Stimulated activated naive CD8-positive, alpha-beta T cell treated with anti-CD3 and anti-CD28 coated beads, Interleukin-15, Interleukin-2, amounts not matched to agents 100 U/mL and 50 U/mL, for 24 hours (primary cell): ENCODE measurements around the gene ATG13.
"Not testable (repeated sequence)": the region's sequence is repeated elsewhere in the genome, so short reads cannot be mapped to it uniquely, and the experiment has no call there.

Experiments used
- ATAC-seq: fragments of 150-1000 bp; cut with Tn5 transposase; one replicate; pipeline ENCODE4 v1.10.0; 2021
- DNase-seq: peaks from one replicate; pipeline ENCODE4 v3.0.0; 2021

Gene ATG13

DNA sequence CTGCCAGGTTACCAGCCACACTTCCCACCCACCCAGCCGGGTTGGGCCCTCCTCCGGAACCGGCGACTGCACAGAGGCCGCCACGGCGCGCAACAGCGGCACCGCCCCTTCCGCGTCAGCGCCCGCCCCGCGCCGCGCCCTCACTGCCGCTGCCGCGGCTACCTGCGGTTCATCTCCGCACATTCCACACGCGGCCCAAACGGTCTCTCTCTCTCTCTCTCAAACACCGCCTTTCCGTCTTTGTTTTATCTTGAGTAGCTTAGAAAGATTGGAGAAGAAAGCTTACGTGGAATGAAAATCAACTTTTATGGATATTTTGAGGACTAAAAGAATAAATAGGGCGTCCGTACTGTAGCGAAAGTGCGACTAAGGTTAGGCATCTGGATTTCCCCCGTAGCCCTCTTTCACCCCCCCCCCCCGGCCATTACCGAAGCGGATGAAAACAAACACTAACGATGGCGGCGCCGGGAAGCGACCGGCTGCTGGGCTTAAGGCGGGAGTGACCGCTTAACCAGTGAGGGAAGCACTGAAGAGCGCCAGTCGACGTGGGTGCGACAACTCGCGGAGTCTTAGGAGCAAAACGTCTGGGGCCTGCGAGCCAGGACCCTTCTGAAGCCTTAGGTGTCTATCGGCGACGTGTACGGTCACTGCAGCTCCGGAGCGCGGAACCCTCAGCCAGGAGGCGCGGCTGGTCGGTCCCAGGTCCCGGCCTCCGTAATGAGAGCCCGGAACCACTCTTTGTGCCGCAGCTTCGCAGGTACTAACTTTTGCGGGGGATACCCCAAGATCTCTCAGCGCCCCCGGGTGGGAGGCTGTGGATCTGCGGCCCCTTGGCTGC, at the start of gene ATG13, which contains the start of gene HARBI1:
Gene ATG13, plus strand, starts transcription at position 420 of the 838 bp plus-strand sequence. CDS start 26,739 bp downstream, outside the sequence.
Gene HARBI1, minus strand, starts transcription at position 94 of the 838 bp plus-strand sequence. CDS start 990 bp downstream, outside the sequence.
- ATAC-seq (peak; percentile 99), DNase-seq (peak; percentile 95)

DNA sequence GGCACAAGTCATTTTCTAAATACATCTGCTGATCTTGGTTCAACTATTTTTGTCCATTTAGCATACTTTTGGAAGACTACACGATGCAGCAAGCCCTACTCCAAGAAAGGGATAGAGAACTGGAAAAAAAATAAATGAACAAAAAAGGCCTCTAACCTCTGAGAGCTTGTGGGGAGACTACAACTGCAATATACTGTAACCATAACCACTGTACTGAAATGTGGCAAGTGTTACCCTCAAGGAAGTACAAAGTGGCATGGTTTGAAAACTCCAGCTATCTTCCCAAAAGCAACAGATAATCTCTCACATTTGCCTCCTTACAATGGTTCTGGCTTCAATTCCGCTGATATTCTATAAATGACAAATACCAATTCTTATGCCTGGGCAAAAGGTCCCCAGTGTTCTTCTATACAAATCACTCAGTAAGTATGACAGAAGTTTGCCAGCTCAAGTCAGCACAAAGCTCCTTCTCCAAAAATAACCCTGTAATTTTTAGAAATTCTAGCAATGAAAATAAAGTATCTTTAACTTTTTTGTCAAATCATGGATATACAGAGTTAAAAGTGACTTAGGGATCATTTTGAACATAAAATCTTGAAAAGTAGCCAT, 46.5 kb upstream of the ATG13 start:
- no peak for DNase-seq
- no peak for ATAC-seq

DNA sequence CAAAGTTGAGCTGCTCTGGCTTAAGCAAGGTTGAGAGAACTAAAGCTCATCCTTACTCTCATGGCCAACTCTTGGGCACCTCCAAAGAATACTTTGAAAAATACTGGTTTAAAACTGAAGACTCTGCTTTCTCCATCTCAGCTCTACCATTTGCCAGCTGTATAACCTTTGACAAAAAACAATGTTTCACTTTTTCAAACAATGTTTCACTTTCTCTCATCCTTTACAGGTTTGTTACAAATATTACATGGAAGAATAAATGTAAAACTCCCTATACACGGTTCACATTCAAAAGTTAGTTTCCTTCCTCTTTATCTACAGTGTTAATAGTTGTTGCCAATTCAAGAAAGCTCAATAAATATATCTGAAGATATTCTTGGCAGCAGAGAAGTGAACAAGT, 42.7 kb upstream of the ATG13 start:
- ATAC-seq (no peak), DNase-seq (no peak)

DNA sequence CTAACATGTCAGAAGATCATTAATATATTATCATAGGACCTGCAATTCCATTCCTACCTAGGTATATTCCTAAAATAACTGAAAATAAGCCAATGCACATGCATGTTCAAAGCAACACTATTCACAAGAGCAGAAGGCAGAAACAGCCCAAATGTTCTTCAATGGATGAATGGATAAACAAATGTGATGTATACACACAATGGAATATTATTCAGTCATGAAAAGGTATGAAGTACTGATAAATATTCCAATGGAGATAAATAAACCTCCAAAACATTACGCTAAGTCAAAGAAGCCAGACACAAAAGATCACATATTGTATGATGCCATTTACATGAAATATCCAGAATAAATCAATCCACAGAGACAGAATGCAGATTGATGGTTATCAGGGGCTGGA, 40.3 kb upstream of the ATG13 start:
- DNase-seq (no peak), ATAC-seq (no peak)

DNA sequence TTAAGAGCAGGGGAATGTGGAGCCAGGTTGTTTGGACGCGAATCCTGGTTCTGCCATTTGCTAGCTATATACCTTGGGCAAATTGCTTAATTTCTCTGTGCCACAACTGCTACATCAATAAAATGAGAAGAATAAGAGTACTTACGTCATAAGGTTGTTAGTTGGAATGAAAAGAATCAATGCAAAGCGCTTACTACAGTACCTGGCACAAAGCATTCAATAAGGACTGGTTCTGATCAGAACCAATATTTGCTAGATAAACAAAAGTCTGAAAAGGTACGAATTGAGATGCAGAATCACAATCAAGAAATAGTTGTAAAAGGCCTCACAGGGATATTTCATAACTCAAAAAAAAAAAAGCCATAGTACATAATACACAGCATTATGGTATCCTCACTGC, 34.8 kb upstream of the ATG13 start:
- ATAC-seq (no peak), DNase-seq (no peak)

DNA sequence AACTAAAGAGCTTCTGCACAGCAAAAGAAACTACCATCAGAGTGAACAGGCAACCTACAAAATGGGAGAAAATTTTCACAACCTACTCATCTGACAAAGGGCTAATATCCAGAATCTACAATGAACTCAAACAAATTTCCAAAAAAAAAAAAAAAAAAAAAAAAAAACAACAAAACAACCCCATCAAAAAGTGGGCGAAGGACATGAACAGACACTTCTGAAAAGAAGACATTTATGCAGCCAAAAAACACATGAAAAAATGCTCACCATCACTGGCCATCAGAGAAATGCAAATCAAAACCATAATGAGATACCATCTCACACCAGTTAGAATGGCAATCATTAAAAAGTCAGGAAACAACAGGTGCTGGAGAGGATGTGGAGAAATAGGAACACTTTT, 33.8 kb upstream of the ATG13 start:
- not testable (repeated sequence) for DNase-seq, ATAC-seq

DNA sequence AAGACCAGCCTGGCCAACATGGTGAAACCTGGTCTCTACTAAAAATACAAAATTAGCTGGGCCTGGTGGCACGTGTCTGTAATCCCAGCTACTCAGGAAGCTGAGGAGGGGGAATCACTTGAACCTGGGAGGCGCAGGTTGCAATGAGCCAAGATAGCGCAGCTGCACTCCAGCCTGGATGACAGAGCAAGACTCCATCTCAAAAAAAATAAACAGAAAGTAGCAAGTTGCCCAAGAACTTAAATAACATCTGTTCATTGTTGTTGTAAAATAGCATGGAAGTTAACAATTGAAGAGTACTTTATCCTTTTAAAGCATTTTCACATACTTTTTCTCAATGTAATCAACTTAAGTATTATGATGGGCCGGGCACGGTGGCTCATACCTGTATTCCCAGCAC, 29.2 kb upstream of the ATG13 start:
- ATAC-seq = no peak
- DNase-seq = no peak

DNA sequence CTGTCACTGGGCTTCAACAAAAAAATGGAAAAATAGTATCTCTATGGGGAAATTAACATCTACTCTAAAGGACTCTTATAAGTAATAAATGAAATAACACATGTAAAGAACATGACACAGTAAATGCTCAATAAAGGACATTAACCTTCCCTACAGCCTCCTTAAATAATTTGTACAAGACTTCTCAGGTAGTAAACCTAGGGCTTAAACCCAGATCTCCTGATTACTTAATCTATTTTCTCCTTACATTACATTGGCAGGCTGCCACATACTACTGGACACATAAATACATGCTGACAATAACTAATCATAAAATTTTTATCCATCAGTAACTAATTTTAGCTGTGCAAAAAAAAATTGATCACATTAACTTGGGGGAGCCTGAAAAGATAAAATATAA, 28.4 kb upstream of the ATG13 start:
- ATAC-seq (no peak), DNase-seq (no peak)

DNA sequence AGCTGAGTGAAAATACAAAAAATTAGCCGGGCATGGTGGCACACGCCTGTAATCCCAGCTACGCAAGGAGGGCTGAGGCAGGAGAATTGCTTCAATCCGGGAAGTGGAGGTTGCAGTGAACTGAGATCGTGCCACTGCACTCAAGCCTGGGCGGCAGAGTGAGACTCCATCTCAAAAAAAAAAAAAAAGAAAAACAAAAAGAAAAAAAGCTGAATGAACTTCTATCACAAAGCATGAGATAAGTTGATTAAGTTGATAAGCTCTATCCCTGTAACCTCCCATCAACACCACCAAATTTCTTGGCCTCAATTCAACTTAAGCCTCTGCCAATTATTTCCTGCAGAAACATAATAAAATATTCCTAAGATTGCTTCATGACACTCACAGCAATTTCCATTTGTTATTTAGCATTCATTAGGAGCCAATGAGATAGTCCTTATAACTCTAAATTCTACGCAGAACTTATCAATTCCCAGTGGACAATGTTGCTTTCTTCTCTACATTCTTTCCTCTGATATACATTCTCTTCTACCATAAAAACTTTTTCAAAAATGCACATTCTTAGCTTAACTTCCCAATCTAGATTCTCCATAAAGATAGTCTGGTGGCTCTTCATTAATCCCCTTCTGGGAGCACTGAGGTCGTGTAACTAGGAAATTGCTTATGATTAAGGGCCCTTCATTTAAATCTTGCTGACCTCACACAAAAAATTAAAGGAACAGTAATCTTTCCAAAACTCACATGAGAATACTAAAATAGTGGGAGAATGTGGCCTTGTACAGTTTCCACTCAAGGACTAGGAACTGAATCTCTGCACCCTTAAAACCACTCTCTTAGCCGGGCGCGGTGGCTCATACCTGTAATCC, 26.4 kb upstream of the ATG13 start:
- DNase-seq (no peak), ATAC-seq (no peak)

DNA sequence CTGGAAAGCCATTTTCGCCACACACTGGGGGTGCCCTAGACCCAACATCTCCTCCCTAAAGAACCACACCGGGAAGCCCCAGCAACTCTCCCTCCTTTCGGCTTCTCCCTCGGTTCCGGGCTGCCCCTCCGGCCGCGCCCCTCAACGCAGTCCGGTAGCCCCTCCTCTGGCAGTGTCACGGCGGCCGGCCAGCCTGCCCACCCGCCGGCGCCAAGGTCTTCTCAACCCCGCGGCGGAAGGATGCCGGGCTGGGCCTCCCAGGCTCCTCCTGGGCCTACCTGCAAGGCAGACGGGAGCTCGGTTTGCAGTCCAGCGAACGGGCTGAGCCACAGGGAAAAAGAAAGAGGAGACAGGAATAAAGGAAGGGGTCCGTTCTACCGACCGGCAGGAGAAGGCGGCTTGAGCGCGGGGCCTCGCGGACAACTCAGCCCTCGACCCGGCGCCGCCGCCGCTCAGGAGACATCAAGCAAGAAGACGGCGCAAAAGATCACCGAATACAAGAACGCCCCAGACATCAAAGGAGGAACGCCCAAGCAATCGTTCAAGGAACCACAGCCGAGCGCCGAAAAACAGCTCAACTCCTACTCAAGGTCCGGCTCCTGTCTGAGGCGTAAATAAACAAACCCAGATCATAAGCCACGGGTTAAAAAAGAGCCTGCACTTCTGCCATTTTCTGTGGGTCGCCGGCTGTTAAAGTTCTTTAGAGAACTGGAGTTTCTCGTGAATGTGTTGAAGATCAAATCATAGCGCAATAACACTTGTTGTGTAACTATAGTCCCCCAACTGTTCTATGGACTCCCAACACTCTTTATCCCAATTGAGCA, 23.6 kb upstream of the ATG13 start, which contains the start of gene AMBRA1:
Gene AMBRA1, minus strand, starts transcription at position 474 of the 824 bp plus-strand sequence. CDS start 45,643 bp downstream, outside the sequence.
- ATAC-seq = peak; percentile 96
- DNase-seq = peak; percentile 82

DNA sequence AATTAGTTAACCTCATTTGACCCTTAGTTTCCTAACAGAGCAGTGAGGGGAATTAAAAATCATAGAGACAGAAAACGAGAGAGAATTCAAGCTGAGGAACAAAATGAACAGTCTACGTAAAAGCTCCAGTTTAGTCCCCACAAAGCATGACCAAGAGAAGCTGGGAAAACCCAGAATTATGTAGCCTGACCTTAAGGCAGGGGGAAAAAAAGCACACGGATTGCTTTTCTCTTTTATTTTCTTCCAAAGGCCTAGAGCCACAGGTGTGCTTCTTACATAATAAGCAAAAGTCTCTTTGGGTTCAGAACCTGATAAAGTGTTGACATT, 23.0 kb upstream of the ATG13 start:
- no peak for DNase-seq
- ATAC-seq = no peak

DNA sequence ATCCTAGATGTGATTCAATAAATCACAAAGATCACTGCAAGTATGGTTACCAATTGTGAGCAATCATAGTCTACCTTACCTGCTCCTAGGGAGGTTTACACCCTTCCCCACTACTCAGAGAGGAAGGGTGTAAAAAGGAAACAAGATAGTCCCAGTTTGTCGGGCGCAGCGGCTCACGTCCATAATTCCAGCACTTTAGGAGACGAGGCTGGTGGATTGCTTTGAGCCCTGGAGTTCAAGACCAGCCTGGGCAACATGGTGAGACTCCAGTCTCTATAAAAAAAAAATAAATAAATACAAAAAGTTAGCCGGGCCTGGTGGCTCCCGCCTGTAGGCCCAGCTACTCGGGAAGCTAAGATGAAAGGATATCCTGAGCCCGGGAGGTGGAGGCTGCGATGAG, 22.6 kb upstream of the ATG13 start:
- DNase-seq (no peak), ATAC-seq (no peak)

DNA sequence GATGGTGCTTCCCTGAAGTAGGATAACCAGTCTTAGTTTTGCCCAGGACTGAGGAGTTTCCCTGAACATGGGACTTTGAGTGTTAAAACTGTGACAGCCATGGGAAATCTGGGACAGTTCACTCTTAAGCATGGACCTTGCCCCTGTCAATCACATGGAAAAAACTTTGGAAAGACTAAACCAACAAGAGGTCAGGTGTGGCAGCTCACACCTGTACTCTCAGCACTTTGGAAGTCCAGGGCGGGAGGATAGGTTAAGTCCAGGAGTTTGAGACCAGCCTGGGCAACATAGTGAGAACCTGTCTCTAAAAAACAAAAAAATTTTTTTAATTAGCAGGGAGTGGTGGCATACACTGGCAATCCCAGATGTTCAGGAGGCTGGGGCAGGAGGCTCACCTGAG, 20.2 kb upstream of the ATG13 start:
- DNase-seq = no peak
- ATAC-seq = no peak

DNA sequence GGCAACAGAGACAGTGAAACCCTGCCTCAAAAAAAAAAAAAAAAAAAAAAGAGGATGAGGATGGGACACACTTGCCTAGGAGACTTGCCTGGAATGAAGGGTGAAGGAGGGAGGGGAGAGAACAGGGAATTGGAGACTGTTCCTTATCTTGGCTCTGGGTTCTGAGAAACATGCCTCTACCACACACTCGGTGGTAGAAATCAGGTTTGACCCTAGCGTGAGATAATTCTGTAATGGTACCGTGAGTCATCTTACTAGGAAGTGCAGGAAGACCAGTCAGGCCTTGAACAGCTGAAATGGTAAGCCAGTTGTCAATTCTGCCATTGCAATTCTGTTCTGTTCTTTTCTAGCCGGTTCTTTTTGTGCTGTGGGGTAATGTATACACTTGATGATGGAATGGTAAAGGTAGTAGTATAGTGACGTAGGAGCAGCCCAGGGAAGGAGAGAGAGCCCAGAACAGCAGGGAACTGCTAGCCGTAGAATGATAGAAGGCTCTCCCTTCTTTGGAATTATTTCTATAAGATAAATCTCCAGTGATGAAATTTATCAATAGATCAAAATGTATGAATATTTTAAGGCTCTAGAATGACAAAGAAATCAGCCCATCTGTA, 19.6 kb upstream of the ATG13 start:
- DNase-seq (no peak), ATAC-seq (no peak)

DNA sequence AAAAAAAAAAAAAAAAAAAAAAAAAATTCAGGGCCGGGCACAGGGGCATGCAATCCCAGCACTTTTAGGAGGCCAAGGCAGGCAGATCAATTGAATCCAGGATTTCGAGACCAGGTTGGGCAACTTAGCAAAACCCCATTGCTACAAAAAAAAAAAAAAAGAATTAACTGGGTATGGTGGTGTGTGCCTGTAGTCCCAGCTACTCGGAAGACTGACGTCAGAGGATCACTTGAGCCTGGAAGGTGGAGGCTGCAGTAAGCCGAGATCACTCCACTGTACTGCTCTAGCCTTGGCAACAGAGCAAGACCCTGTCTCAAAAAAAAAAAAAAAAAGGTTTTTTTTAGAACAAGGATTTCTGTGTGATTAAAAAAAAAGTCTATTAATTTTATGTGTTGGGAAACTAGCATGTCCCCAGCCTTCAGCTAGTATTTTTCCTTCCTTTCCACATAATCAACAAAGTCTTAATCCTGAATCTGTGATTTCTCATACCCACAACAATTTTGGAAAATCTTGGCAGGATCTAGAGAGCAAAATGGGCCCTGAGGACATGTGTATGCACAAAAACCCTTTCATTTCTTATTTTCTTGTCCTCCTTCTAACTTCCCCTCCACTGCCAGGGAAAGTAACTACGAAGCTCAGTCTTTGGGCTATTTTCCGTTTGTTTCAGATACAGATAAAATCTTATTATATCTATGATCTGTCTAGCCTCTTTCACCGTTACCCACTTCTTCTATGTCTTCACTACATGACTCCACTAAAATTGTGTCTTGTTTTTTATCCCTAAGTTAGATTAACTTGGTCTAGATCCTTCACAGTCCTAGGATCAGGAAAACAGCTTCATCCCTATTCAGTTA, 17.8 kb upstream of the ATG13 start:
- ATAC-seq = no peak

DNA sequence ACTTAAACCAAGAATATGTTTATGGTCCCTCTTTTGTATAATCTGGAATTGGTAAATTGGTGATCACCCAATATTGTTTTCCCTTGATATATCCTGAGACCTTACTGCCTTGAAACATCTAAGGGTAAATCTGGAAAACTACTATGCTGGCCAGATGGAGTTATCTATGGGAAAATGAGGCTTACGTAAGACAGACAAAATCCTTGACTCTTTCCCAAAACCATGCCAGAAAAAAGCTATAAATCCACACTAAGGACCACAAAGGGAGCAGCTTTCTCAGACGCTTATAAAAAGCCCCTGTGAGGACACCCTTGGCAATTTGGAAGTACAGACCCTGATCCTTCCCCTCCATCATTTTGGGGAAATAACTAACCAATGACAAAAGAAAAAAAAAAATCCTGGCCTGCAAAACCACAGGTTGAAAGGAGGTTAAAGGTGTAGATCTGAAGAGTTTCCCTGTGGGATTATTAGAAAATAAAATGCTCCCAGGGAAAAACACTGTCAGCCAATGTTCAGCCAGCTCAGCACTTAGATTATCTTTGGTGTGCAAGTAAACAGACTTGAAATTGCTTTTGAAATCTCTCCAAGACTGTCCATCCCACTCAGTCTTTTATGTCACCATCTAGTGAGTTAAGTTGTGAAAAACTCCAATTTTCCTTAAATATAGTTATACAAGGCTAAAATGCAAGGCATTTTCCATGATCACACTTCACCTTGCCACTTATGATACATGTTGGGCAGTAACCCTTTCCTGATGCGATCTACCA, 17.0 kb upstream of the ATG13 start:
- DNase-seq (no peak), ATAC-seq (no peak)

More for the DNA sequence above, 17.8 kb upstream of the ATG13 start:
- no peak for DNase-seq

DNA sequence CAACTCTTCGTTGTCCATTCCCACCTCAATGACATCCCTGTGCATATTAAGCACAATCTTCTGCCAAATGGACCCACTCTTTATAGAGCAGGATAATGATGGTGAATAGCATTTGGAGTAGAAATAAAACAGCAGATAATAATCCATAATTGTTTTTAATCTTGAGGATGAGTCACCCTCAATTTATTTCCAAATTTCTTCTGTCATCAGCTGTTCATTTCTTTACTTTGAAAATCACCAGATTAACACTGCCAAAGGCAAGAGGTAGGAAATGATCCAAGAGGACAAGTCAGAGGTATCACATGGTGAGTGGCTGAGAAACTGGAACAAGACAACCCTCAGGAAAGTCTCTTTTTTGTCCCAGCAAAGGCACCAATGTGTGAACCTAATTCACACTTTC, 16.2 kb upstream of the ATG13 start:
- ATAC-seq = no peak
- no peak for DNase-seq

DNA sequence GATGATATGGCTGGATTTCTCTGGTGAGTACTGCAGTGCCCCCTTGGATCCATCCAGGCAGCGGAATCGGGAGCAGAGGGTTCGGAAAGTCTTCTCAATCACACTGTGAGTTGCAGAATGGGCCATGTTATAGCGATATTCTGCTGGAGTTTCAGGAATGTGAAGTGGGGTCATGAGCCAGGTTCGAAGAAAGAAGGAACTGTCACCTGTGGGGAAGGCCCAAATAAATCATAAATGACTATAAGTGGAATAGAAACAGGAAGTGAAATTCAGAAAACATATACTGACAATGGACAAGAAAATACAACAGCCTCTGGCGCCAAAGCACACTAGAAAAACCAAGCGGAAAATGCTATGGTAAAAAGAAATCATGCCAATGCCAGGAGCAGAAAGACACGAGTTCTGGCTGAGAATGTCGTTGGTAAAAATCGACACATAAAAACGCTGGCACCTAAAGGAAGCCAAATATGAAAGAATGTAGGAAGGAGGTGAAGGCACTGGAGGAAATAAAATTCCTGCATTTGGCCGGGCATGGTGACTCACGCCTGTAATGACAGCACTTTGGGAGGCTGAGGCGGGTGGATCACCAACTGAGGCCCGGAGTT, 13.5 kb upstream of the ATG13 start:
- DNase-seq = no peak
- no peak for ATAC-seq

DNA sequence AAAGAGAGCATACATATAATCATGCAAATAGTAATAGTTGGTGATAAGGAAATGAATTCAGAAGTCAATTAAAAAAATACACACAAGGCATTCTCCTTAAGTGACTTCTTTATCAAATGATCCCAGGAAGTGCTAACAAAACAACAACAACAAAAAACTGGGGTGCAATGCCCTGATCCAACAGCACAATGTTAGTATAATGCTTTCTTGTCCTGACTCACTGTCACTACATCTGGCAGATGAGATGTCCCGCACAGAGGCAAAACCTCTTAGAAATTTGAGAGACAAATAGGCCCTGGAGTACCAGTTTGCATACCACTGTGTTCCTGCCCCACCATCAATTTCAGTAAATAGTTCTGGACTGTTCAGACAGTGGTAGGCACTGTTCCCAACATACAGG, 12.6 kb upstream of the ATG13 start:
- no peak for ATAC-seq
- no peak for DNase-seq
